Fibroblast of pulmonary artery (primary cell): ENCODE results near the gene UST.
A peak's percentile ranks its signal among the peaks of the same experiment; 100 is the strongest.
"Not testable (repeated sequence)": the region's sequence is repeated elsewhere in the genome, so short reads cannot be mapped to it uniquely, and the experiment has no call there.

ENCODE experiments used
- DNase-seq: peaks from one replicate; pipeline ENCODE4 v3.0.0-alpha.2; 2010; ENCODE audit warnings: low read depth
- H3K4me3 ChIP-seq: replicated peaks from 2 replicates; pipeline ENCODE4 v1.5.1; 2011; ENCODE audit warnings: low read depth, mild to moderate bottlenecking, control low read depth, low read length, moderate library complexity
- CTCF ChIP-seq: IDR thresholded peaks from 2 replicates; pipeline ENCODE4 v1.5.1; 2011; ENCODE audit warnings: mild to moderate bottlenecking, control low read depth, low read length, inconsistent platforms; ENCODE audit errors: missing control alignments

UST gene

DNA sequence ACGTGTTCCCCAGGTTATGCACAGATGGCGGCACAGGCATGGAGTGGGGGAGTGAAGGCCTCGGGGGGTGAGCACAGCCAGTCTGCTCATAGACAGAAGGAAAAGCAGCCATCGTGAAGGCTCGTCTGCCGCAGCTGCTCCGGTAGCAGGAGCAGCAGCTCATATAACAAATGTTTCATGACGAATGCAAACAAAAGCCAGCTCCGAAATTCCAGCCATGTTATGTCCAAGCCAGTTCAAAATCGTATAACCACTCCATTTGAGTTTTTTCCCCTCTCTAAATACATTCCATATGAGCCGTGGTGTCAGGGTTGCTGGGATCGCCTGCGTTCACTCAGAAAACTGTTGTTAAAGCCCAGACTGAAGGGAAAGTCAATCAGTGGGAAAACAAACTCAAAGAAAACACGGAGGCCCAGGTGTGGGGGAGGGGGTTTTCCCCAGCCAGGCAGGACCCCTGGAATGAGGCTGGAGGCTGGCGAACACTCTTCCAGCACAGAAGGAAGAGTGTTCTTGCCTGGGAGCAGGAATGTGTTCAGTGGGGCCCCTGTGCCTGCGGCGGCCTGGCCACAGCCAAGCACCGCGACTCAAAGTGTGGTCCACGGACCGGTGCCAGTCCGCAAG, 290.3 kb downstream of the UST start:
- H3K4me3 ChIP-seq: no peak overlapping the region

DNA sequence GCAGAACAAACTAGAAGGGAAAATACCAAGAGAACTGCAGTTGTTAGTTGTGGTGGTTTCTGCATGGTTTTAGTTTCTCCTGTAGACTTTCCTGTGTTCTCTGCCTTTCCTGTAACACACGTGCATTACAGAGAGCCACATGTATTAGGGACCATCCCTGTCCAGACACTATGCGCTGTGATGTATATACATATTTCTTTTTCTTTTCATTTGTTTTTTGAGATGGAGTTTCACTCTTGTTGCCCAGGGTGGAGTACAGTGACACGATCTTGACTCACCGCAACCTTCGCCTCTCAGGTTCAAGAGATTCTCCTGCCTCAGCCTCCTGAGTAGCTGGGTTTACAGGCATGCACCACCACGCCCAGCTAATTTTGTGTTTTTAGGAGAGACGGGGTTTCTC, 292.2 kb downstream of the UST start:
- not testable (repeated sequence) for DNase-seq

More for the DNA sequence above, 290.3 kb downstream of the UST start:
- no peak for DNase-seq
- no peak for TF ChIP-seq CTCF

GRCh38 chr6:149041953-149042352, 295.1 kb downstream of the UST start:
- no peak for DNase-seq
- no peak overlapping the region for H3K4me3 ChIP-seq
- TF ChIP-seq CTCF: no peak

More for the DNA sequence above, 292.2 kb downstream of the UST start:
- not testable (repeated sequence) for H3K4me3 ChIP-seq

DNA sequence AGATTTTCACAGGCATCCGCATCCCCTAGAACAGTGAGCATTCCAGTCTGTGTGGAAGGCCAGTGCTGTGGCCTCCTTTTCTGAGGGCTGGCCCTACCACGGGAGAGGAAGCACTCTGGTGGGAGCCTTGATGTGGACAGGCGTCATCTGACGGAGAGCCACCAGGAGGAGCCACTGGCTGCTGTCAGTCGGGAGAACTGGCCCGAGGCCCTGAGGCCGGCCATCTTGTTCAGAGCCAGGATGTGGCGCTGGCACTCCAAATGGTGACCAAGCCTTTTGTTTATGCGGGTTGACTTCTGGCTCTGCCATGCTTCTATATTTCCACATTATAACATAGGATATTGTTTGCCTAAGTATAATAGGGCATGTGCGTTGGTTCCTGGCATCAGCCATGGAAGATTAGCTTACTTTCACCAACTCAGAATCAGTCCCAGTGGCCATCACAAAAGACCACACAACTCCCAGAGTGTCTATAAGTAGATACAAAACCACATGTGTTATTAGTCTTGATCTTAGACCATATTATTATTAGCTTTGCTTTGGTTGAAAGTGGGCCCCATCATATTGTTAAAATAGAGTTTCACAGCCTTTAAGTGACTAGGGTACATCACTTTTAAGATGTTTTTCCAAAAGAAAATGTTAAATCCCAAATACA, 296.8 kb downstream of the UST start:
- TF ChIP-seq CTCF: peak; percentile 28
- DNase-seq: no peak
- no peak overlapping the region for H3K4me3 ChIP-seq

- no peak overlapping the region for H3K4me3 ChIP-seq
- DNase-seq: no peak
These were observed 297.7 kb downstream of the UST start for GRCh38 chr6:149044528-149044927.

GRCh38 chr6:149045404-149045803, 298.6 kb downstream of the UST start:
- DNase-seq: no peak
- TF ChIP-seq CTCF: no peak
- H3K4me3 ChIP-seq: no peak overlapping the region

More at GRCh38 chr6:149044528-149044927, 297.7 kb downstream of the UST start:
- no peak for TF ChIP-seq CTCF

- H3K4me3 ChIP-seq: no peak overlapping the region
- no peak for DNase-seq
- TF ChIP-seq CTCF: no peak
These were observed 299.5 kb downstream of the UST start for GRCh38 chr6:149046164-149046821.
